Osteocyte (in vitro differentiated cells): Measurements from ENCODE around the gene SLC25A19. TPM values are rescaled to one million over a fixed set of nuclear protein-coding genes. Genes with fewer than 3 reads are reported as not detected.

Experiments
- DNase-seq: peaks from one replicate; pipeline ENCODE4 v3.0.0; 2021; ENCODE audit warnings: mixed read lengths; ENCODE audit not compliant: unreplicated experiment; ENCODE audit errors: extremely low spot score
- H3K27ac Mint-ChIP-seq: one replicate; pipeline ENCODE4 v1.8.0; 2021; ENCODE audit warnings: mild to moderate bottlenecking, mixed read lengths; ENCODE audit not compliant: unreplicated experiment
- H3K27me3 Mint-ChIP-seq: one replicate; pipeline ENCODE4 v1.8.0; 2021; ENCODE audit warnings: mixed read lengths; ENCODE audit not compliant: unreplicated experiment
- H3K36me3 Mint-ChIP-seq: one replicate; pipeline ENCODE4 v1.8.0; 2021; ENCODE audit warnings: mixed read lengths; ENCODE audit not compliant: unreplicated experiment
- H3K4me1 Mint-ChIP-seq: one replicate; pipeline ENCODE4 v1.8.0; 2021; ENCODE audit warnings: mixed read lengths; ENCODE audit not compliant: unreplicated experiment
- H3K4me3 Mint-ChIP-seq: one replicate; pipeline ENCODE4 v1.8.0; 2021; ENCODE audit warnings: mild to moderate bottlenecking, moderate library complexity, mixed read lengths; ENCODE audit not compliant: unreplicated experiment
- H3K9me3 Mint-ChIP-seq: one replicate; pipeline ENCODE4 v1.8.0; 2021; ENCODE audit warnings: mixed read lengths; ENCODE audit not compliant: unreplicated experiment
- CTCF ChIP-seq: fragments of 200-600 bp; sonication (generic); IDR thresholded peaks from 2 replicates; pipeline ENCODE4 v1.5.0; 2021; ENCODE audit warnings: antibody characterized with exemption, mild to moderate bottlenecking, moderate library complexity
- total RNA-seq: library from RNA; stranded (reverse); gene quantifications from 2 replicates; pipeline ENCODE4 v1.2.1, GENCODE V29; 2021

The SLC25A19 gene
- total RNA-seq, 1 donor from 2014 or later: 8.6 TPM

DNA sequence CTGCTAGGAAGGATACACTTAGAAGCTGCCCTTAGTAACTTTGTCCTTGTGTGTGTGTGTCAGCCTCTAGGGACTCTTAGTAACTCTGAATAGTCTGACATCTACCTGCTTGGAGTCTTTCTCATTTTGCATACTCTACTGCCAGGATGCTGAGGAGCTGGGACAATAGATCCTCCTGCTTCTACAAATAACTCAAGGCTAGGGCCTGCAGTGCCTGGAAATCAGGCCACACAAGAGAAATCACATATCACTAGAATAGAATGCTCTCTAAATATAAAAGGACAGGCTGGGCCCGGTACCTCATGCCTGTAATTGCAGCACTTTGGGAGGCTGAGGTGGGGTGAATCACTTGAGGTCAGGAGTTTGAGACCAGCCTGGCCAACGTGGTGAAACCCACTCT, 38.5 kb upstream of the SLC25A19 start:
- DNase-seq: no peak
- H3K27me3 Mint-ChIP-seq: no peaks in the 10 kb centered on the region
- H3K36me3 Mint-ChIP-seq: peaks cover 18% of the 10 kb centered on the region
- H3K9me3 Mint-ChIP-seq: no peaks in the 10 kb centered on the region
- no peak overlapping the region for H3K4me3 Mint-ChIP-seq
- H3K27ac Mint-ChIP-seq: no peak overlapping the region
- H3K4me1 Mint-ChIP-seq: peaks cover 6% of the 10 kb centered on the region
- no peak for TF ChIP-seq CTCF

DNA sequence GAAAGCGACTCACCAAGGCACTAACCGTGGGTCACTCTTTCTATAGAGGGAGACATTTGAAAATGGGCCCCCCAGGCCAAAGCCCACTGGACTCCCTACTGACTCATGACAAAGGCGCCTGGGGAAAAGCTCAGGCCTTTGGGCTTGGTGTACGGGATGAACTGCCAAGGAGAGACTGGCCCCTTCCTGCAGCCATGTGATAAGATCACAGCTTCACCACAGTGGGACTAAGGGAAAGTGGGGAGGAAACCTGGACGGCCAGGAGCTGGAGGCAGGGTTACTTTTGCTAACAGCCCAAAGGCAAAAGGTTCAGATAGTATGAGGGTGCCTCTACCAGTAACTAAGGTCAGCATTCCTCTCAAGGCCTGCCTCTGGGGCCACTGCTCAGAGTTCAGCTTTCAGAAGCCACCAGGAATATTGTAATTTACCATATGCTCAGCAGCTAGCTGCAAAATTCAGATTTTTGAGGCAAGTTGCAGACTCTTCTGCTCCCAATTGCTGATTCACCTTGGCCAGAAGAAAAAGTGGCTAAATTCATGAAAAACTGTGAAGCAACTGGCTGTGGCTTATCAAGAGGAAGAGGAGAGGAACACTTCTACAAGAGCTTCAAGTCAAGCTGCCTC, 37.1 kb upstream of the SLC25A19 start:
- DNase-seq: no peak
- no peaks in the 10 kb centered on the region for H3K27me3 Mint-ChIP-seq
- H3K27ac Mint-ChIP-seq: no peak overlapping the region

GRCh38 chr17:75325827-75326225, 36.6 kb upstream of the SLC25A19 start:
- Mint-ChIP-seq H3K4me1 (peaks cover 6% of the 10 kb centered on the region), H3K27ac (peak overlapping the region; percentile 27), H3K9me3 (no peaks in the 10 kb centered on the region), H3K27me3 (no peaks in the 10 kb centered on the region), H3K4me3 (no peak overlapping the region), H3K36me3 (peaks cover 23% of the 10 kb centered on the region)
- DNase-seq: no peak
- no peak for TF ChIP-seq CTCF

More for the DNA sequence above, 37.1 kb upstream of the SLC25A19 start:
- Mint-ChIP-seq H3K4me3 (no peak overlapping the region), H3K36me3 (peaks cover 21% of the 10 kb centered on the region), H3K9me3 (no peaks in the 10 kb centered on the region), H3K4me1 (peaks cover 6% of the 10 kb centered on the region)
- TF ChIP-seq CTCF: no peak

DNA sequence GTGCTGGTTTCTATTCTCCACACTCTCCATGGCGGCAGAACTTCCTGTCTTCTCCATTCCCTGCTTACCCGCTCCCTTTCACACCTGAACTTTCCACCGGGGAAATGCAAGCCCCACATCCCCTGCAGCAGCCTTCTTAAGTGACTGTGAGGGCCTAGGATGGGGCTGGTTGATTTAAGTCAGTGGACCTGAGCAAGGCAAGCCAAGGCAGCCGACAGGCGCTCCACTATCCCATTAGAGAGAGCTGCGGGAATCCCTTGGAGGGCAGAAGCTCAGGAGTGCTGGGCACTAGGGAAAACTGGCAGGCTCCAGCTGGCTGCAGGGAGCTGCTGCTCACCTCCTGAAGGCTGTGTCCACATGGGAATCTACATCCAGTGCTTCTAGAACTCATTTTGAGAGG, 36.1 kb upstream of the SLC25A19 start:
- Mint-ChIP-seq H3K27ac (no peak overlapping the region), H3K36me3 (peaks cover 26% of the 10 kb centered on the region), H3K9me3 (no peaks in the 10 kb centered on the region), H3K27me3 (no peaks in the 10 kb centered on the region), H3K4me3 (no peak overlapping the region), H3K4me1 (peaks cover 6% of the 10 kb centered on the region)
- no peak for DNase-seq
- TF ChIP-seq CTCF: no peak

DNA sequence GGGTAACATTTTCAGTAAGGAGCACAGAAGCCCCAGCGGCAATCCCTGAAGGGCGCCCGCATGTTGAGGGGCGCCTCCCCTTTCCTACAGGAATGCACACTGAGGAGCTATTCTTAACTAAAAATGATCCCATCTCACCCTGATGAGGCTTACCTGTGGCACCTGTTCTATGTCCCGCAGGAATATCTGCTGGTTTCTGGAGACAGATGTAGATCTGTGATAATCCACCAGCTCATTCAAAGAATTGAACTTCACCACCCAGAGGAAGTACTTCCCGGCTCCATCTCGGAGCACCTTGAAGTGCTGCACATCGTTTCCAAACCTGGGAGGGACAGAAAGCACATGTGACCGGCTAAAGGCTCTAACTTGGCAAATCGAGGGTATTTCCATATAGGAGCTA, 32.3 kb upstream of the SLC25A19 start:
- Mint-ChIP-seq H3K9me3 (no peaks in the 10 kb centered on the region), H3K27me3 (no peaks in the 10 kb centered on the region), H3K36me3 (peaks cover 29% of the 10 kb centered on the region), H3K4me3 (no peak overlapping the region), H3K4me1 (peaks cover 6% of the 10 kb centered on the region), H3K27ac (no peak overlapping the region)
- DNase-seq: no peak
- TF ChIP-seq CTCF: no peak
